GM12878 (cell line): Measurements from ENCODE around the gene WWC2. TPM values are rescaled to one million over a fixed set of nuclear protein-coding genes. Genes with fewer than 3 reads are reported as not detected.

Source experiments
- ATAC-seq: fragments of 200-7000 bp; cut with Tn5 transposase; 3 replicates; pipeline ENCODE4 v1.9.1; 2020; ENCODE audit warnings: mild to moderate bottlenecking, moderate library complexity
- BruUV-seq: library from RNA; stranded (reverse); fragments of 400-500 nt; replicated peaks from 2 replicates; lab custom pipeline; 2021; lab: Mats Ljungman, UMichigan
- CTCF ChIA-PET: fragments of 300-600 bp; sonication (Branson Sonifier 250); formaldehyde crosslinking; extraction: SDS; loops from one replicate; lab custom pipeline; 2021; ENCODE audit warnings: inconsistent platforms; lab: Yijun Ruan, JAX
- POLR2A ChIA-PET: fragments of 350-600 bp; formaldehyde crosslinking; extraction: SDS; loops from one replicate; lab custom pipeline; 2021; ENCODE audit warnings: inconsistent platforms; lab: Charles Lee
- RAD21 ChIA-PET: fragments of 300-600 bp; sonication (Branson Sonifier 250); formaldehyde crosslinking; loops from one replicate; lab custom pipeline; 2023; ENCODE audit warnings: antibody characterized with exemption; ENCODE audit not compliant: unreplicated experiment; lab: Charles Lee
- SMC1A ChIA-PET: fragments of 300-600 bp; sonication (Branson Sonifier 250); formaldehyde crosslinking; loops from one replicate; lab custom pipeline; 2023; ENCODE audit not compliant: unreplicated experiment, uncharacterized antibody; lab: Charles Lee
- DNase-seq: peaks from one replicate; pipeline ENCODE4 v3.0.0-alpha.2; 2011; ENCODE audit warnings: low read depth, low spot score
- FAIRE-seq: peaks from 3 replicates; lab custom pipeline; 2011; peaks lifted over from hg19 to GRCh38; lab: Jason Lieb, UNC
- H2AFZ ChIP-seq: 2 replicates; pipeline ENCODE4 v1.6.0; 2011; ENCODE audit warnings: low read depth, low read length, control low read depth; ENCODE audit not compliant: control insufficient read depth
- H3K27ac ChIP-seq: 2 replicates; pipeline ENCODE4 v1.5.1; 2011; ENCODE audit warnings: control low read depth; ENCODE audit not compliant: control insufficient read depth, insufficient read depth
- H3K27me3 ChIP-seq, 2 experiments: replicated peaks in 1 of 2; 2 replicates each; pipeline versions ENCODE4 v1.6.0 to v1.6.1; 2011; ENCODE audit warnings: low read length in 1 of 2; ENCODE audit not compliant: control insufficient read depth in 2 of 2, insufficient read depth in 2 of 2
- H3K36me3 ChIP-seq, 2 experiments: 2 replicates each; pipeline ENCODE4 v1.5.1; 2011; ENCODE audit warnings: low read length in 1 of 2; ENCODE audit not compliant: control insufficient read depth in 2 of 2, insufficient read depth in 2 of 2
- H3K4me1 ChIP-seq: 2 replicates; pipeline ENCODE4 v1.6.1; 2011; ENCODE audit warnings: mild to moderate bottlenecking, low read length, moderate library complexity, mixed read lengths; ENCODE audit not compliant: control insufficient read depth, insufficient read depth
- H3K4me2 ChIP-seq: 2 replicates; pipeline ENCODE4 v1.6.0; 2011; ENCODE audit warnings: control low read depth; ENCODE audit not compliant: control insufficient read depth, insufficient read depth
- H3K4me3 ChIP-seq: fragments of 200-600 bp; sonication (generic); 2 replicates; pipeline ENCODE4 v1.5.1; 2016
- H3K79me2 ChIP-seq: 2 replicates; pipeline ENCODE4 v1.6.0; 2011; ENCODE audit warnings: low read length; ENCODE audit not compliant: control insufficient read depth, insufficient read depth
- H3K9ac ChIP-seq: 2 replicates; pipeline ENCODE4 v1.8.0; 2011; ENCODE audit warnings: low read length, control low read depth, mixed read lengths; ENCODE audit not compliant: control insufficient read depth, insufficient read depth
- H3K9me3 ChIP-seq: replicated peaks from 3 replicates; pipeline ENCODE4 v1.5.1; 2011; ENCODE audit warnings: mild to moderate bottlenecking, low read length; ENCODE audit not compliant: control insufficient read depth, insufficient read depth
- H4K20me1 ChIP-seq: 2 replicates; pipeline ENCODE4 v1.6.0; 2011; ENCODE audit not compliant: control insufficient read depth, insufficient read depth
- ATF7 ChIP-seq: fragments of 450-650 bp; IDR thresholded peaks from 2 replicates; pipeline ENCODE4 v1.6.1; 2016; ENCODE audit warnings: low read depth, mild to moderate bottlenecking
- BHLHE40 ChIP-seq, 2 experiments: fragments of 450-650 bp in 1 of 2; IDR thresholded peaks; 2 replicates each; pipeline ENCODE4 v1.6.1; 2011 to 2017; ENCODE audit warnings: low read depth in 2 of 2, borderline replicate concordance in 1 of 2, improper control_type of control experiment in 1 of 2, low read length in 1 of 2, mild to moderate bottlenecking in 1 of 2
- CHD1 ChIP-seq: IDR thresholded peaks from 2 replicates; pipeline ENCODE4 v1.6.1; 2012; ENCODE audit warnings: low read depth, low read length, improper control_type of control experiment
- ELK1 ChIP-seq: IDR thresholded peaks from 2 replicates; pipeline ENCODE4 v1.6.1; 2012; ENCODE audit warnings: low read depth, low read length, improper control_type of control experiment
- NFIC ChIP-seq: IDR thresholded peaks from 2 replicates; pipeline ENCODE4 v1.6.1; 2012; ENCODE audit warnings: low read depth, mild to moderate bottlenecking, inconsistent platforms, low read length, moderate library complexity
- NFXL1 ChIP-seq: fragments of 450-650 bp; IDR thresholded peaks from 2 replicates; pipeline ENCODE4 v1.6.1; 2017; ENCODE audit warnings: antibody characterized with exemption, mild to moderate bottlenecking, borderline replicate concordance
- RFX5 ChIP-seq: IDR thresholded peaks from 2 replicates; pipeline ENCODE4 v1.6.1; 2011; ENCODE audit warnings: low read depth, low read length, improper control_type of control experiment
- WGBS: methylation state at CpG from one replicate; pipeline ENCODE4 v1.1.6; 2016; ENCODE audit warnings: low lambda C conversion rate; ENCODE audit not compliant: insufficient replicate concordance, insufficient coverage; ENCODE audit errors: missing lambda C conversion rate; 5-methylcytosine and 5-hydroxymethylcytosine counted together
- in situ Hi-C: fragments of 300-500 bp; cut with MboI; formaldehyde crosslinking; loops from 9 replicates; pipeline ENCODE4 v1.14.3; 2018; ENCODE audit warnings: mixed read lengths
- intact Hi-C: fragments of 100-400 bp; cut with micrococcal nuclease; formaldehyde crosslinking; loops from one replicate; pipeline ENCODE4 v1.14.2; 2022; ENCODE audit not compliant: unreplicated experiment
- polyA plus RNA-seq, 11 experiments: library from polyadenylated mRNA; depleted of rRNA in 4 of 11; unstranded in 6 of 11; stranded (reverse) in 5 of 11; fragments of >200 nt; fragmentation: Nextera tagmentation in 4 of 11; fragmentation: Illumina TruSeq in 1 of 11; extraction: Ambion mirVana in 4 of 11; extraction: Trizol in 1 of 11; gene quantifications; 1 replicate in 1 of 11; 2 replicates in 10 of 11; pipeline versions ENCODE4 v1.2.1 to v1.2.3, GENCODE V29; 2011 to 2016; ENCODE audit warnings: inconsistent platforms in 2 of 11, missing spikeins in 2 of 11, low read depth in 1 of 11
- total RNA-seq, 4 experiments: library from RNA; depleted of rRNA in 3 of 4; stranded (reverse); fragments of >200 nt in 3 of 4; fragmentation: Illumina TruSeq in 1 of 4; extraction: Trizol in 1 of 4; gene quantifications; 2 replicates each; pipeline versions ENCODE4 v1.2.1 to v1.2.3, GENCODE V29; 2013 to 2021
- TF ChIP-seq, protein P1 (sequence below): fragments of 450-650 bp; IDR thresholded peaks from 2 replicates; pipeline ENCODE4 v1.6.1; 2017; ENCODE audit warnings: antibody characterized with exemption, mild to moderate bottlenecking, moderate library complexity
- TF ChIP-seq, protein P2 (sequence below): fragments of 450-650 bp; IDR thresholded peaks from 2 replicates; pipeline ENCODE4 v1.6.1; 2017; ENCODE audit warnings: mild to moderate bottlenecking, low read depth, inconsistent platforms; ENCODE audit not compliant: poor library complexity, severe bottlenecking

Gene WWC2
- total and polyA plus RNA-seq, 10 of the 15 experiments (the other 5 are each of a cell fraction or from before 2014, with no cell fraction given), result 0.02 to 0.72 (median 0.06) TPM; not detected in 3

GRCh38 chr4:183342541-183343533, 243.8 kb downstream of the WWC2 start:
- RAD21 ChIA-PET, result no interaction called here
- Histone ChIP-seq H3K36me3 (no peaks in the 10 kb centered on the region), H3K4me2 (no peak overlapping the region)
- FAIRE-seq, result no peak
- TF ChIP-seq, protein P1, sequence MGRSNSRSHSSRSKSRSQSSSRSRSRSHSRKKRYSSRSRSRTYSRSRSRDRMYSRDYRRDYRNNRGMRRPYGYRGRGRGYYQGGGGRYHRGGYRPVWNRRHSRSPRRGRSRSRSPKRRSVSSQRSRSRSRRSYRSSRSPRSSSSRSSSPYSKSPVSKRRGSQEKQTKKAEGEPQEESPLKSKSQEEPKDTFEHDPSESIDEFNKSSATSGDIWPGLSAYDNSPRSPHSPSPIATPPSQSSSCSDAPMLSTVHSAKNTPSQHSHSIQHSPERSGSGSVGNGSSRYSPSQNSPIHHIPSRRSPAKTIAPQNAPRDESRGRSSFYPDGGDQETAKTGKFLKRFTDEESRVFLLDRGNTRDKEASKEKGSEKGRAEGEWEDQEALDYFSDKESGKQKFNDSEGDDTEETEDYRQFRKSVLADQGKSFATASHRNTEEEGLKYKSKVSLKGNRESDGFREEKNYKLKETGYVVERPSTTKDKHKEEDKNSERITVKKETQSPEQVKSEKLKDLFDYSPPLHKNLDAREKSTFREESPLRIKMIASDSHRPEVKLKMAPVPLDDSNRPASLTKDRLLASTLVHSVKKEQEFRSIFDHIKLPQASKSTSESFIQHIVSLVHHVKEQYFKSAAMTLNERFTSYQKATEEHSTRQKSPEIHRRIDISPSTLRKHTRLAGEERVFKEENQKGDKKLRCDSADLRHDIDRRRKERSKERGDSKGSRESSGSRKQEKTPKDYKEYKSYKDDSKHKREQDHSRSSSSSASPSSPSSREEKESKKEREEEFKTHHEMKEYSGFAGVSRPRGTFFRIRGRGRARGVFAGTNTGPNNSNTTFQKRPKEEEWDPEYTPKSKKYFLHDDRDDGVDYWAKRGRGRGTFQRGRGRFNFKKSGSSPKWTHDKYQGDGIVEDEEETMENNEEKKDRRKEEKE, result no peak
- TF ChIP-seq ELK1, result no peak
- no peak for TF ChIP-seq NFIC
- no peak for TF ChIP-seq ATF7
- no peak for TF ChIP-seq NFXL1
- TF ChIP-seq, protein P2, sequence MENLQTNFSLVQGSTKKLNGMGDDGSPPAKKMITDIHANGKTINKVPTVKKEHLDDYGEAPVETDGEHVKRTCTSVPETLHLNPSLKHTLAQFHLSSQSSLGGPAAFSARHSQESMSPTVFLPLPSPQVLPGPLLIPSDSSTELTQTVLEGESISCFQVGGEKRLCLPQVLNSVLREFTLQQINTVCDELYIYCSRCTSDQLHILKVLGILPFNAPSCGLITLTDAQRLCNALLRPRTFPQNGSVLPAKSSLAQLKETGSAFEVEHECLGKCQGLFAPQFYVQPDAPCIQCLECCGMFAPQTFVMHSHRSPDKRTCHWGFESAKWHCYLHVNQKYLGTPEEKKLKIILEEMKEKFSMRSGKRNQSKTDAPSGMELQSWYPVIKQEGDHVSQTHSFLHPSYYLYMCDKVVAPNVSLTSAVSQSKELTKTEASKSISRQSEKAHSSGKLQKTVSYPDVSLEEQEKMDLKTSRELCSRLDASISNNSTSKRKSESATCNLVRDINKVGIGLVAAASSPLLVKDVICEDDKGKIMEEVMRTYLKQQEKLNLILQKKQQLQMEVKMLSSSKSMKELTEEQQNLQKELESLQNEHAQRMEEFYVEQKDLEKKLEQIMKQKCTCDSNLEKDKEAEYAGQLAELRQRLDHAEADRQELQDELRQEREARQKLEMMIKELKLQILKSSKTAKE, result no peak
- no peak for TF ChIP-seq CHD1
- peak in 1 of 2 experiments; percentile 54; a peak in 1 of 4 replicates for TF ChIP-seq BHLHE40 (IDR thresholded peaks at IDR 0.05; ENCODE audit: borderline replicate concordance in 1 of 2, low read depth in 2 of 2, low read length in 1 of 2)
- TF ChIP-seq RFX5, result no peak
- TF ChIP-seq, all 136 proteins: peak for 1
- 42% methylated on average over 19 of the region's 40 CpGs for WGBS
- H3K4me1 ChIP-seq, result no peaks in the 10 kb centered on the region
- H3K27me3 ChIP-seq, result no peaks in the 10 kb centered on the region; a peak in 1 of 4 replicates
- no peaks in the 10 kb centered on the region for H4K20me1 ChIP-seq
- SMC1A ChIA-PET, result no interaction called here
- no peak overlapping the region for H3K9ac ChIP-seq
- DNase-seq (no peak), ATAC-seq (peak; percentile 38)
- no peak overlapping the region for H3K4me3 ChIP-seq
- no peak overlapping the region for H3K27ac ChIP-seq
- BruUV-seq, result no TSS peak
- no peaks in the 10 kb centered on the region for H3K9me3 ChIP-seq
- POLR2A ChIA-PET, result no interaction called here
- no peak overlapping the region for H2AFZ ChIP-seq
- CTCF ChIA-PET, result no interaction called here
- intact Hi-C loops, result no loop called here
- no peaks in the 10 kb centered on the region for H3K79me2 ChIP-seq
- in situ Hi-C loops, result no loop called here
